C4-2B (cell line): ENCODE measurements around the gene PLSCR1.

Experiments used
- CTCF ChIP-seq: fragments of 450-650 bp; conservative IDR thresholded peaks from 2 replicates; pipeline ENCODE4 v1.5.1; 2017; ENCODE audit warnings: mild to moderate bottlenecking
- ZFX ChIP-seq: fragments of 450-650 bp; IDR thresholded peaks from 2 replicates; pipeline ENCODE4 v1.6.1; 2017

GRCh38 chr3:146523531-146523930 lies 20.9 kb downstream of the PLSCR1 start:
- TF ChIP-seq CTCF = no peak
- TF ChIP-seq ZFX = no peak
